SKM-1 (cell line): ENCODE data around the gene COL5A2.
A peak's percentile ranks its signal among the peaks of the same experiment; 100 is the strongest.

ENCODE experiments used
- DNase-seq: peaks from one replicate; lab custom pipeline; 2025; ENCODE audit not compliant: unreplicated experiment; lab: John Stamatoyannopoulos, UW

The COL5A2 gene

GRCh38 chr2:189150033-189150432 lies 29.5 kb downstream of the COL5A2 start:
- DNase-seq, result no peak

GRCh38 chr2:189147989-189148388 lies 31.6 kb downstream of the COL5A2 start:
- DNase-seq, result no peak

GRCh38 chr2:189147361-189147760 lies 32.2 kb downstream of the COL5A2 start:
- DNase-seq, result no peak

GRCh38 chr2:189146553-189146952 lies 33.0 kb downstream of the COL5A2 start:
- DNase-seq, result no peak

GRCh38 chr2:189144700-189145211 lies 34.8 kb downstream of the COL5A2 start:
- no peak for DNase-seq

- no peak for DNase-seq
Observed at GRCh38 chr2:189143925-189144324, 35.6 kb downstream of the COL5A2 start.

GRCh38 chr2:189142893-189143759 lies 36.4 kb downstream of the COL5A2 start:
- peak; percentile 60 for DNase-seq

GRCh38 chr2:189138800-189139199 lies 40.8 kb downstream of the COL5A2 start:
- DNase-seq, result no peak

- no peak for DNase-seq
Observed at GRCh38 chr2:189137519-189137918, 42.0 kb downstream of the COL5A2 start.

- DNase-seq, result no peak
Observed at GRCh38 chr2:189134485-189134884, 45.1 kb downstream of the COL5A2 start.

- DNase-seq, result no peak
Observed at GRCh38 chr2:189131991-189132390, 47.6 kb downstream of the COL5A2 start.

- no peak for DNase-seq
Observed at GRCh38 chr2:189129971-189130370, 49.6 kb downstream of the COL5A2 start.

GRCh38 chr2:189128970-189129369 lies 50.6 kb downstream of the COL5A2 start:
- no peak for DNase-seq

- no peak for DNase-seq
Observed at GRCh38 chr2:189127756-189128155, 51.8 kb downstream of the COL5A2 start.

- DNase-seq, result no peak
Observed at GRCh38 chr2:189125195-189125594, 54.4 kb downstream of the COL5A2 start.

- no peak for DNase-seq
Observed at GRCh38 chr2:189124175-189124574, 55.4 kb downstream of the COL5A2 start.

- DNase-seq, result no peak
Observed at GRCh38 chr2:189118386-189118785, 61.2 kb downstream of the COL5A2 start.

- no peak for DNase-seq
Observed at GRCh38 chr2:189116979-189117378, 62.6 kb downstream of the COL5A2 start.

GRCh38 chr2:189116087-189116486 lies 63.5 kb downstream of the COL5A2 start:
- DNase-seq, result no peak

- DNase-seq, result no peak
Observed at GRCh38 chr2:189115126-189115525, 64.4 kb downstream of the COL5A2 start.

- no peak for DNase-seq
Observed at GRCh38 chr2:189113963-189114362, 65.6 kb downstream of the COL5A2 start.

- no peak for DNase-seq
Observed at GRCh38 chr2:189111063-189111715, 68.4 kb downstream of the COL5A2 start.
